ENCODE measurements around the gene SORCS2. TPM values are rescaled to one million over a fixed set of nuclear protein-coding genes. Genes with fewer than 3 reads are reported as not detected.

The SORCS2 gene
- total RNA-seq, 4 donors from 2014 or later = 0.53 to 9.9 (median 0.90) TPM

DNA sequence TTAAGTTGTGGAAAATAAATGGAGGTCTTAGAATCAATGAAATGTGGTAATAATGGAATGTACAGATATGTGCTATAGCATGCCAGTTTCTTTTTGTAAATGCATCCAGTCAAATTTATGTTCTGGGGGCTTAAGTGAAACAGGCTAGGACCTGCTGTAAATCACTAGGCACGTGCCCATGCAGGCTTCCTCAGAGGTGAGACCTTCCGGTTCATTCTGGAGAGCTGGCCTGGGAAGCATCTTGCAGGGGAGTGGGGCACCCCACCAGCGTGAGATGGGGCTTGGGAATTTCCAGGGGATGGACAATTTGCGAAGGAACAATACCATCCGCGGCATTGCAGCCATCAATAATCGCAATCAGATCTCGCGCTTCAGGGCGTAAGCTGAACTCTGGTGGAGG, 80.1 kb downstream of the SORCS2 start:
- Histone ChIP-seq H3K9me3 (no peaks in the 10 kb centered on the region), H3K27me3 (no peaks in the 10 kb centered on the region), H3K27ac (no peak overlapping the region), H3K4me1 (no peaks in the 10 kb centered on the region), H3K4me3 (no peak overlapping the region), H3K36me3 (no peaks in the 10 kb centered on the region)
- TF ChIP-seq, protein P1, sequence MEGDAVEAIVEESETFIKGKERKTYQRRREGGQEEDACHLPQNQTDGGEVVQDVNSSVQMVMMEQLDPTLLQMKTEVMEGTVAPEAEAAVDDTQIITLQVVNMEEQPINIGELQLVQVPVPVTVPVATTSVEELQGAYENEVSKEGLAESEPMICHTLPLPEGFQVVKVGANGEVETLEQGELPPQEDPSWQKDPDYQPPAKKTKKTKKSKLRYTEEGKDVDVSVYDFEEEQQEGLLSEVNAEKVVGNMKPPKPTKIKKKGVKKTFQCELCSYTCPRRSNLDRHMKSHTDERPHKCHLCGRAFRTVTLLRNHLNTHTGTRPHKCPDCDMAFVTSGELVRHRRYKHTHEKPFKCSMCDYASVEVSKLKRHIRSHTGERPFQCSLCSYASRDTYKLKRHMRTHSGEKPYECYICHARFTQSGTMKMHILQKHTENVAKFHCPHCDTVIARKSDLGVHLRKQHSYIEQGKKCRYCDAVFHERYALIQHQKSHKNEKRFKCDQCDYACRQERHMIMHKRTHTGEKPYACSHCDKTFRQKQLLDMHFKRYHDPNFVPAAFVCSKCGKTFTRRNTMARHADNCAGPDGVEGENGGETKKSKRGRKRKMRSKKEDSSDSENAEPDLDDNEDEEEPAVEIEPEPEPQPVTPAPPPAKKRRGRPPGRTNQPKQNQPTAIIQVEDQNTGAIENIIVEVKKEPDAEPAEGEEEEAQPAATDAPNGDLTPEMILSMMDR (IDR thresholded peaks at IDR 0.05) = no peak
- TF ChIP-seq POLR2A (IDR thresholded peaks at IDR 0.05) = no peak
- no peak for DNase-seq

DNA sequence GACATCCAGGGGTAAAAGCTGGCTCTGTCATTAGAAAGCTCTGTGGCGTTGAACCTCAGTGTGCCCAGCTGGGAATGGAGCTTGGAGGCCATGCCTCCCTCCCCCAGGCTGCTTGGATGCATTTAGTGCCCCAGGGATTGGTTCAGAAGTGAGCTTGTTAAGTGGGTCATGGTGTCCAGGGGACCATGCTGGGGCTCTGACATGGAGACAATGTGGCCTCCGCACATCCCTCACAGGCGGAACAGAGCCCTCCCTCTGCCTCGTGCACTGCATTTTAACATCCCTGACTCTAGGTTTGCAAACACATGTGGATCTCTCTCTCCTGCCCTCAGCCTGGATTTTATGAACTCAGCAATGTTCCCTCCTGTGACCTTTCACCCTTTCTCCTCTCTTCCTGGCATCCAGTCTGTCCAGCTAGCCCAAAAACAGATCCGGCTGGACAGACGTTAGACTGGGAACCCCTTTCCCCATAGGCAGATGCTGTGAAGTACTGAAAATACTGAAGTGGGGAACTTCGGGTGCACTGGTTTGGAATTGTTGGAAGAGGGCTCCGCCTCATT, 81.5 kb downstream of the SORCS2 start:
- Histone ChIP-seq H3K27me3 (no peaks in the 10 kb centered on the region), H3K9me3 (no peaks in the 10 kb centered on the region), H3K4me3 (no peak overlapping the region), H3K4me1 (no peaks in the 10 kb centered on the region), H3K27ac (no peak overlapping the region), H3K36me3 (no peaks in the 10 kb centered on the region)
- DNase-seq = no peak
- TF ChIP-seq, protein P1 (IDR thresholded peaks at IDR 0.05) = no peak
- TF ChIP-seq POLR2A (IDR thresholded peaks at IDR 0.05) = no peak

- H3K36me3 ChIP-seq = no peaks in the 10 kb centered on the region
- DNase-seq = no peak
- no peaks in the 10 kb centered on the region for H3K4me1 ChIP-seq
- H3K9me3 ChIP-seq = no peaks in the 10 kb centered on the region
- H3K27me3 ChIP-seq = no peaks in the 10 kb centered on the region
- no peak overlapping the region for H3K27ac ChIP-seq
- no peak for TF ChIP-seq POLR2A (IDR thresholded peaks at IDR 0.05)
- TF ChIP-seq, protein P1 (IDR thresholded peaks at IDR 0.05) = no peak
- H3K4me3 ChIP-seq = no peak overlapping the region
Measured at GRCh38 chr4:7275067-7275466, 82.7 kb downstream of the SORCS2 start.

GRCh38 chr4:7275490-7276154, 83.3 kb downstream of the SORCS2 start:
- no peak for TF ChIP-seq POLR2A (IDR thresholded peaks at IDR 0.05)
- TF ChIP-seq, protein P1 (IDR thresholded peaks at IDR 0.05) = no peak

DNA sequence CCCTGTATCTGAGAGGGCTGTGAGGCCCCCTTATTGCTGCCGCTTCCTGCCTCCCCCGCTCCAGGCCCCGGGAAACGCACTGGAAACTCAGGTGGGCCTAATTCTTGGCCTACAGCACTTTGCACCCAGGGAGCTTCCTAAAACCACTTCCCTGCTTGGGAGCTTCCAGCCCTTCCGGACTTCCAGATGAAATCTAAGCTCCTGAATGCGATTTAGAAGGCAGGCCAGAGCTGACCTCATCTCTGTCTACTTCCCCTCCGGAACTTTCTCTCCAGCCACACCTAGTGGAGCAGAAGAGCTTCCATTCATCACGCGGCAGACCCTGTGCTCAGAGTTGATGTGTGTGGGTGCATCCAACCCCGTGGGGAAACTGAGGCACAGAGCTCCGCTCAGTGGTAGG, 84.2 kb downstream of the SORCS2 start:
- no peak overlapping the region for H3K27ac ChIP-seq
- DNase-seq = no peak
- no peaks in the 10 kb centered on the region for H3K36me3 ChIP-seq
- H3K9me3 ChIP-seq = no peaks in the 10 kb centered on the region
- no peaks in the 10 kb centered on the region for H3K27me3 ChIP-seq
- no peak overlapping the region for H3K4me3 ChIP-seq
- H3K4me1 ChIP-seq = no peaks in the 10 kb centered on the region
- TF ChIP-seq, protein P1 (IDR thresholded peaks at IDR 0.05) = no peak
- TF ChIP-seq POLR2A (IDR thresholded peaks at IDR 0.05) = no peak

More at GRCh38 chr4:7275490-7276154, 83.3 kb downstream of the SORCS2 start:
- Histone ChIP-seq H3K4me1 (no peaks in the 10 kb centered on the region), H3K9me3 (no peaks in the 10 kb centered on the region), H3K27ac (no peak overlapping the region), H3K36me3 (no peaks in the 10 kb centered on the region), H3K27me3 (no peaks in the 10 kb centered on the region), H3K4me3 (no peak overlapping the region)
- no peak for DNase-seq

Measured in Peyer's patch (tissue), 4 donors.